Stimulated activated CD8-positive, alpha-beta memory T cell treated with anti-CD3 and anti-CD28 coated beads, Interleukin-12 subunit alpha, Interleukin-12 subunit beta, amount 100 ng/mL, for 24 hours (primary cell): ENCODE measurements around the gene ZNF444.

Experiments
- DNase-seq: peaks from one replicate; pipeline ENCODE4 v3.0.0-alpha.2; 2020; ENCODE audit errors: extremely low read depth

The ZNF444 gene

DNA sequence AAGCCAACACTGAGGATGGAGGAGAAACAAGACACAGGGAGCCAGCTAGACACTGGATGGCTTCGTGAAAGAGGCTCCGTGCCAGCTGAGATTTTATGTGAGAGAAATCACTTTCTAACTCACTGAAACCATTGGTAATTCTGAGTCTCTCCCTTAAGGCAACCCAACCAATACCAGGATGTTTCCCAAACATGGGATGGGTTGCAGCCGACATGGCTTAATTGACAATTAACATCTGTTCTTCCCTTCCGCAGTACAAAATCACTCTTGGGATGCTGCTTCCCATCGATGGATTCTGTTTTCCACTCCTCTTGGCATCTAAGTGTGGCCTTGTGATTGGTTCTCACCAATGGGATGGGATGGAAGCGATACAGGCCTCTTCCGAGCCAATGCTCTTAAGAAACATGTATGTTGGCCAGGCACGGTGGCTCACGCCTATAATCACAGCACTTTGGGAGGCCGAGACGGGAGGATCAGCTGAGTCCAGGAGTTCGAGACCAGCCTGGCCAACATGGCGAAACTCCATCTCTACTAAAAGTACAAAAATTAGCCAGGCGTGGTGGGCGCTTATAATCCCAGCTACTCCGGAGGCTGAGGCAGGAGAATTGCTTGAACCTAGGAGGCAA, 17.7 kb upstream of the ZNF444 start:
- no peak for DNase-seq

- no peak for DNase-seq
Measured at GRCh38 chr19:56124578-56124977, 16.5 kb upstream of the ZNF444 start.

DNA sequence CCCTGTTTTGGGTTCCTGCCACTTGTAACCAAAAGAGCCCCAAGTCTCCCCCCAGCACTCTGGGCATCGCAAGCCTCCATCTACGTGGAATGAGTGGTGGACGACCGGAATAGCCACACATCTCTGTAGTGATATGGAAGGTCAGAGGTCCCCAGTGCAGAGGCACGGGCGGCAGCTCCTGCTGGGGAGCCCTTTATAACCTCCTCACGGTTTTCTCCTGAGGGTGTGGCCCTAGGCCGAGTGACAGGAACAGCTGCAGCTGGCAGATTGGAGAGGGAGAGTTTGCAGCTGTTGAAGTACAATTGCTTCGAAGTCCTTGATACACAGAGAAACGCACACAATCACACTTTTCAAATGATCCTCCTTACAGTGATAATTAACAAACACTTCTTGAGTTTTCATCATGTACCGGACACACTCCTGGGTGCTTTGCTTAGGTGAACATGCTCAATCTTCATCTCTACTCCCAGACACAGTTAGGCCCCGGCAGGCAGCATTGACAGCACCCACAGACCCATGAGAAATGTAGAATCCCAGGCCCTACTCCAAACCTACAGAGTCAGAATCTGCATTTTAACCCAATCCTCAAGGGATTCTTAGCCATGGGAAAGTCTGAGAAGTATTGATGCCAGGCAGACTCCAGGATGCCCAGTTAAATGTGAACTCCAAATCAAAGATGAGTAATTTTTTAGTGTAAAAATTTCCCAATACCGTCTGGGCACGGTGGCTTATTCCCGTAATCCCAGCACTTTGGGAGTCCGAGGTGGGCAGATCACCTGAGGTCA, 15.1 kb upstream of the ZNF444 start:
- DNase-seq = no peak

GRCh38 chr19:56126983-56127780, 13.9 kb upstream of the ZNF444 start:
- DNase-seq = no peak

GRCh38 chr19:56130006-56130405, 11.1 kb upstream of the ZNF444 start:
- DNase-seq = no peak

- no peak for DNase-seq
Measured at GRCh38 chr19:56131651-56132050, 9.4 kb upstream of the ZNF444 start.

GRCh38 chr19:56132316-56132822, 8.7 kb upstream of the ZNF444 start:
- no peak for DNase-seq

GRCh38 chr19:56133858-56134653, 7.0 kb upstream of the ZNF444 start:
- no peak for DNase-seq

DNA sequence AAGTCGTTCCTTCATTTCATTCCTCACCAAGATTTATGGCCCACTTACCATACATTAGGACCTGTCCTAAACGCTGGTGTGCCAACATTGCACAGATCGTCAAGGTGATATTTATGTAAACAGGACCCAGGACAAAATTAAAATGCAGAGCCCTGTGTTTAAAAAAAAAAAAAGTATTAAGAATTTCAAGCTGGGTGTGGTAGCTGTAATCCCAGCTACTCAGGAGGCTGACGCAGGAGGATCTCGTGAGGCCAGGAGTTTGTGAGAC, 6.5 kb upstream of the ZNF444 start:
- no peak for DNase-seq

DNA sequence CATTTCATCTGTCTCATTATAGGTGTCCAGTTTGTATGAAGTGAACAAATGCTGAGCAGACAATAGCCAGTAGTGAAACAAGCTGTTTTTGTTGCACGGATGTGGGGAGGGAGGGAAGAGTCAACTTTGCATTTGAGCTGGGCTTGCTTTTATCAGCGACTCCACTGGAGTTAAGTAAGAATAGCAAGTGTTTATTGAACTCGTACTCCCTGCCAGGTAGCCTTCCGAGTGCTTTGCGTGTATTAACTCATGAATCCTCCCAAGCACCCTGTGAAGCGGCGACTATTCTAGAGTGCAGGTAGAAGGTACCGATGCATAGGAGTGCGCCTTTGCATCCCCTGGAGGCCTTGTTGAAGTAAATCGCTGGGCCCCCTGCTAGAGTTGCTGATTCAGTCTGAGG, 4.7 kb upstream of the ZNF444 start:
- no peak for DNase-seq

DNA sequence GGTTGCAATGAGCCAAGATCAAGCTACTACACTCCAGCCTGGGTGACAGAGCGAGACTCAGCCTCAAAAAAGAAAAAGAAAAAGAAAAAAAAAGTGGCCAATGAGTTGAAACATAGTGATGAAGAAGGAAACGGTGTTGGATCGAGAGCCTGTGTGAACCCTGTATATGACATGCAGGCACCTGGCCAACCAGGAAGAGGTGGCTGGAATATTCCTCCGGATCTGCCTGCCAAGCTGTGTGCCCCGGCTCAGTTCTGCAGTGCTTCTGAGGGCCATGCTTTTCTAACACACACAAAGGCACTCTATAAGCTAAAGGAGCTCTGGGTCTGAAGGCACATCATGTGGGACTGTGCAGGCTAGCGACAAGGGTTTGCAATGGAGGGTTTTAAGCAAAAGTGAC, 3.7 kb upstream of the ZNF444 start:
- DNase-seq = no peak

DNA sequence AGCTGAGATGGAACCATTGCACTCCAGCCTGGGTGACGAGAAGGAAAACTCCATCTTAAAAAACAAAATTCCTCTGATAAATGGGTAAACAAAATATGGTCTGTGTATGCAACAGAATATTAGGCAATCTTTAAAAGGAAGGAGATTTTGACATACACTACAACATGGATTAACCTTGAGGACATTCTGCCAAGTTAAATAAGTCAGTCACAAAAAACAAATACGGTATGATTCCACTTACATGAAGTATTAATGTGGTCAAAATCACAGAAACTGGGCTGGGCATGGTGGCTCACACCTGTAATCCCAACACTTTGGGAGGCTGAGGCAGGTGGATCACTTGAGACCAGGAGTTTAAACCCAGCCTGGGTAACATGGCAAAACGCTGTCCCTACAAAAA, 3.0 kb upstream of the ZNF444 start:
- no peak for DNase-seq

DNA sequence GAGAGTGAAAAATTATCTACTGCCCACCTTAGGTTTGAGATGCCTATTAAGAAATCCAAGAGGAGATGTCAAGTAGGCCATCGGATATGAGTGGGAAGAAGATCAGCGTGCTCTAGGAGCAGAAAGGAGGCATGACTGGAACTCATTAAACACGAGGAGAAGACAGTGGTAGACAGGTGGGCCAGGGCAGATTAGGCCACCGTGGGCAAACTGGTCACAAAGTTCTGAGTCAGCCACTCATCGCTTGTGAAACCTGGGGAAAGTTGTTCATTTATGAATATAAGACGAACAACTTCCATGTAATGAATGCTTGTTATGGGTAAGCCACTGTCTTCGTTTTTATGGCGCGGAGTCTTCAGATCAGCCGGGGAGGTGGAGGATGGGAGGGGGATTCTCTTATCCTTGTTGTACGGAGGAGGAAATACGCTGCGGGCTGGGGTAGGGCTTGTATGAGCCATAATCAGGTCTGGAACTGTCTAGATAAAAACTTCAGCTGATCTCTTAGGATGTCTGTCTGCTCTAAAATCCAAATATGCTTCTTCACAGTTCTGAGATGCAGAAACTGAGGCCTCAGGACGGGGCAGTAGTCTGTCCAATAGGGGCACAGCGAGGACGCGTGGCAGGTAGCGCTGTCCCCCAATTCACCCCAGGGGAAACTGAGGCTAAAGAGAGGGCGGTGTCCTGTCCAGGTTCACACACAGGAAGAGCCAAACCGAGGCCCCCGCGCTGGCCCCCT, 1.1 kb upstream of the ZNF444 start:
- DNase-seq = no peak

- DNase-seq = no peak
Measured at GRCh38 chr19:56141417-56141993, 418 bp downstream of the ZNF444 start.

DNA sequence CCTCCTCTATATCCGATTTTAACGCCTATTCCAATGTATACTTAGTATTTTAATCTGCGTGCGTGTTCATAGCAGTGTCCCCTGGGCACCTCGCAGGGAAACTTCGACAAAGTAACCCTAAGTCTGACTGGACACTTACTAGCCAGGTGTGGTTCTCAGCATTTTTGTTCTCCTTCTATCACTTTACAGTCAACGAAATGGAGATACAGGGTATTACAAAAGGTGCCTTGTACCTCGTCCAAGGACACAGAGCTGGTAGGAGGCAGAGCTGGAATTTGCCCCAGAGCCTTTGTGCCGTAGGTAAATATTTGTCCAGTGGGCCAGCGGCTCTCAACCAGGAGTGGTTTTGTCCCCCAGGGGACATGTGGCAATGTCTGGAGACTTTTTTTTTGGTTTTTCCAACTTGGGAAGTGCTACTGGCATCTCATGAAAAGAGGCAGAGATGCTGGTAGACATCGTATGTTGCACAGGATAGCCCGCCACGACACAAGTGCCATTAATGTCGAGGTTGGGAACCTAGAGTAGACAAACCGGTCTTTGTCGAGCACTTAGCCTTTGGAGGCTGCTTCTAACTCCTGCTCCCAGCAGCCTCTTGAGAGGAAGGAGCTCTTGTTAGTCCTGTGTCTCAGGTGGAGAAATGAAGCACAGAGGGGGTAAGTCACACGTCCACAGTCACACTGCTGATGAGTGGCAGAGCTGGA, 1.1 kb downstream of the ZNF444 start:
- no peak for DNase-seq

DNA sequence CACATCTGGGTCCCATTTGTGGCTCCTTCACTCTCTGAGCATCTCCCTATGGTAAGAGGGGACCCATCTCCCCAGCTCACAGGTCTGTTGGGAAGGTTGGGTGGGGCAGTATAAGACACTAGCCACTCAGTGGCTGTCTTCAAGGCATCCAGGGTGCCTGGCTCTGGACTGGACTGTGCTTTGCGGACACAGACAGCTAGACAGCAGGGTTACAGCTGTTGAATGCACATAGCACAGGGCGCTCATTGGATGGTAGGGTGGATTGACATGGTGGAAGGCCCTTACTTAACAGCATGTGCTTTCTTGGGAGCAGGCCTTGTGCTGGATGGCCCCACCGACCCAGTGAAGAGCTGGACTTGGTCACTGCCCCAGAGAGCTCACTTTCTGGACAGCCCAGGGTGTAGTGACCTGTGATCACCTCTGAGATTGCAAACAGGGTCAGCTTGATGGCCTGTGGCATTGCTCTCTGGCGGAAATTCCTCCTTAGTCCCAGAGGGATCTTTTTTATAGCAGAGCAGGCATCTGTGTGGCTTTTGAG, 1.9 kb downstream of the ZNF444 start:
- DNase-seq = no peak

- DNase-seq = no peak
Measured at GRCh38 chr19:56144376-56144775, 3.3 kb downstream of the ZNF444 start.

DNA sequence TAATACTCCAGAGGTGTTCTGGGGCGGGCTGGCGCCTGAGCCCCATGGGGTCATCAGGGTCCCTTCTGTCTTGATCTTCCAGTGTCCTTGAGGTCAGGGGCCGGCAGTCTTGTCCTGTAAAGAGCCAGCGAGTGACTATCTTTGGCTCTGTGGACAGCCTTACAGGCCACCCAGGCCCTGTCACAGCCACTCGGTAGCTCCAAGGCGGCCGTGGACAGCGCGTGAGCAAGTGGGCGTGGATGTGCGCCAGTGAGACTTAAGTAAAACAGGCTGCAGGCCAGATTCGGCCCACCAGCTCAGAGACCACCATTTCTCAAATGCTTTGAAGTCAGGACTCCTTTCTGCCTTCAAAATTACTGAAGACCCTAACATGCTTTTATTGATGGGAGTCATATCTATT, 3.7 kb downstream of the ZNF444 start:
- DNase-seq = no peak

DNA sequence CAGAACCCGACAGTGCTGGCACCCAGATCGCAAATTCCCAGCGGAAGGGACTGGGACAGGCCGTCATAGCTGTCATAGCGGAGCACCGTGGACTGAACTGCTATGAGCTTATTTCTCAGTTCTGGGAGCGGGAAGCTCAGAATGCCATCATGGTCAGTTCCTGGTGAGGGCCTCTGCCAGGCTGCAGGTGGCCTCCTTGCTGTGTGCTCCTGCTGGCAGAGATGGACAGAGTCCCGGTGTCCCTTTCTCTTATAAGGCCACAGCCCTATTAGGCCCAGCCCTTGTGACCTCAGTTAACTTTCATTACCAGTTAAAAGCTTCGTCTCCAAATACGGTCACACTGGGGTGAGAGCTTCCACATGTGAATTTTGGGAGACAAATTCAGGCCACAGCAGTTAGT, 4.6 kb downstream of the ZNF444 start:
- DNase-seq = no peak

GRCh38 chr19:56146904-56147303, 5.8 kb downstream of the ZNF444 start:
- DNase-seq = no peak
